Panc1 (cell line): ENCODE results near the gene CBX7. TPM values are rescaled to one million over a fixed set of nuclear protein-coding genes. Genes with fewer than 3 reads are reported as not detected.
"Not testable (repeated sequence)": the region's sequence is repeated elsewhere in the genome, so short reads cannot be mapped to it uniquely, and the experiment has no call there.

ENCODE experiments used
- ATAC-seq: fragments of 200-7000 bp; cut with Tn5 transposase; 2 replicates; pipeline ENCODE4 v1.9.1; 2020; ENCODE audit warnings: mild to moderate bottlenecking, moderate library complexity
- BruUV-seq: library from RNA; stranded (reverse); fragments of 400-500 nt; replicated peaks from 2 replicates; lab custom pipeline; 2021; lab: Mats Ljungman, UMichigan
- CTCF ChIA-PET: fragments of 300-600 bp; sonication (Branson Sonifier 250); formaldehyde crosslinking; loops from one replicate; lab custom pipeline; 2022; ENCODE audit warnings: antibody characterized with exemption; lab: Charles Lee
- POLR2A ChIA-PET: fragments of 300-600 bp; sonication (Branson Sonifier 250); formaldehyde crosslinking; loops from one replicate; lab custom pipeline; 2022; ENCODE audit warnings: antibody characterized with exemption; lab: Charles Lee
- DNase-seq: peaks from one replicate; pipeline ENCODE4 v3.0.0-alpha.2; 2010; ENCODE audit warnings: low read depth, low spot score
- H3K27ac ChIP-seq: 2 replicates; pipeline ENCODE4 v1.5.1; 2011; ENCODE audit warnings: mild to moderate bottlenecking, low read length, inconsistent platforms
- H3K27me3 ChIP-seq: fragments of 200-500 bp; sonication (Bioruptor generic); 2 replicates; pipeline ENCODE4 v1.6.0; 2014; ENCODE audit warnings: low read length, inconsistent platforms; ENCODE audit not compliant: control insufficient read depth, insufficient read depth
- H3K36me3 ChIP-seq: fragments of 200-500 bp; sonication (Bioruptor generic); 2 replicates; pipeline ENCODE4 v1.5.1; 2014; ENCODE audit warnings: inconsistent platforms, mild to moderate bottlenecking, low read length, moderate library complexity; ENCODE audit not compliant: control insufficient read depth, insufficient read depth
- H3K4me1 ChIP-seq: 2 replicates; pipeline ENCODE4 v1.5.1; 2011; ENCODE audit warnings: inconsistent platforms, mild to moderate bottlenecking, low read length, moderate library complexity; ENCODE audit not compliant: control insufficient read depth, insufficient read depth
- H3K4me3 ChIP-seq, 2 experiments: 2 replicates each; pipeline ENCODE4 v1.5.1; 2011 to 2012; ENCODE audit warnings: low read depth in 2 of 2, low read length in 2 of 2, mild to moderate bottlenecking in 2 of 2, inconsistent platforms in 1 of 2, moderate library complexity in 1 of 2
- H3K9me3 ChIP-seq: fragments of 200-500 bp; sonication (Bioruptor generic); 2 replicates; pipeline ENCODE4 v1.5.1; 2014; ENCODE audit warnings: low read depth, mild to moderate bottlenecking, inconsistent platforms, low read length, moderate library complexity; ENCODE audit not compliant: control insufficient read depth, insufficient read depth
- CTCF ChIP-seq: fragments of 450-650 bp; IDR thresholded peaks from 2 replicates; pipeline ENCODE4 v1.5.1; 2017; ENCODE audit warnings: mild to moderate bottlenecking
- POLR2AphosphoS5 ChIP-seq: IDR thresholded peaks from 2 replicates; pipeline ENCODE4 v1.6.1; 2012; ENCODE audit warnings: mild to moderate bottlenecking, low read depth, low read length, moderate library complexity
- TCF7L2 ChIP-seq: IDR thresholded peaks from 2 replicates; pipeline ENCODE4 v1.6.1; 2011; ENCODE audit warnings: mild to moderate bottlenecking, low read depth, low read length, inconsistent platforms
- in situ Hi-C: cut with HindIII; loops from 2 replicates; pipeline ENCODE4 v1.10.0; 2016; ENCODE audit warnings: low sequenced_read_pairs, low pct_unique_long_range_greater_than_20kb
- intact Hi-C: fragments of 100-400 bp; cut with micrococcal nuclease; formaldehyde crosslinking; loops from one replicate; pipeline ENCODE4 v1.10.0; 2022; ENCODE audit not compliant: unreplicated experiment
- total RNA-seq: library from RNA; stranded (reverse); gene quantifications from one replicate; pipeline ENCODE4 v1.2.1, GENCODE V29; 2021; ENCODE audit not compliant: unreplicated experiment

CBX7 gene
- total RNA-seq, 1 experiment from 2014 or later = 14.5 TPM

GRCh38 chr22:39169797-39170466 lies 17.5 kb upstream of the CBX7 start:
- Histone ChIP-seq H3K9me3 (no peaks in the 10 kb centered on the region), H3K27me3 (no peaks in the 10 kb centered on the region), H3K36me3 (no peaks in the 10 kb centered on the region), H3K4me3 (no peak overlapping the region), H3K27ac (peak overlapping the region; percentile 87), H3K4me1 (peaks cover 45% of the 10 kb centered on the region)
- POLR2A ChIA-PET = interaction anchor here (0.6 kb wide), 1 partner anchor 13 kb away, joined by 3 read pairs; no protein-coding TSS in a partner anchor
- TF ChIP-seq TCF7L2 (no peak), CTCF (no peak)
- no TSS peak for BruUV-seq
- CTCF ChIA-PET = interaction anchor here (0.6 to 1.1 kb wide), 2 partner anchors 141 to 282 kb away, joined by 3 read pairs; no protein-coding TSS in a partner anchor
- DNase-seq = no peak
- in situ Hi-C loops = no loop called here
- no peak for ATAC-seq
- intact Hi-C loops = loop anchor here (5.0 kb wide), 2 partner anchors 62 to 142 kb away; no protein-coding TSS in a partner anchor

GRCh38 chr22:39166547-39166946 lies 14.1 kb upstream of the CBX7 start:
- Histone ChIP-seq H3K9me3 (no peaks in the 10 kb centered on the region), H3K4me3 (no peak overlapping the region), H3K36me3 (no peaks in the 10 kb centered on the region), H3K27ac (no peak overlapping the region), H3K27me3 (no peaks in the 10 kb centered on the region), H3K4me1 (peaks cover 11% of the 10 kb centered on the region)
- POLR2A ChIA-PET = no interaction called here
- in situ Hi-C loops (no loop called here), intact Hi-C loops (no loop called here)
- BruUV-seq = no TSS peak
- CTCF ChIA-PET = no interaction called here
- DNase-seq (no peak), ATAC-seq (no peak)
- TF ChIP-seq POLR2AphosphoS5 = no peak
- TF ChIP-seq CTCF = no peak

GRCh38 chr22:39156093-39156492 lies 3.6 kb upstream of the CBX7 start:
- H3K27me3 ChIP-seq, ATAC-seq, in situ Hi-C loops, POLR2A ChIA-PET, BruUV-seq, H3K27ac ChIP-seq, H3K9me3 ChIP-seq, H3K36me3 ChIP-seq, intact Hi-C loops, H3K4me3 ChIP-seq, CTCF ChIA-PET, DNase-seq, H3K4me1 ChIP-seq: not testable (repeated sequence)
